HCEC 1CT (cell line): Measurements from ENCODE around the gene KLHDC9.
A peak's percentile ranks its signal among the peaks of the same experiment; 100 is the strongest.

ENCODE experiments used
- DNase-seq: peaks from one replicate; pipeline ENCODE4 v3.0.0-alpha.2; 2017

The KLHDC9 gene

GRCh38 chr1:161133220-161133740, 35.1 kb downstream of the KLHDC9 start:
- no peak for DNase-seq

- DNase-seq, result no peak
These were observed 39.7 kb downstream of the KLHDC9 start for GRCh38 chr1:161137881-161138280.

- no peak for DNase-seq
These were observed 40.3 kb downstream of the KLHDC9 start for GRCh38 chr1:161138431-161138830.

- DNase-seq, result peak; percentile 40
These were observed 41.6 kb downstream of the KLHDC9 start for GRCh38 chr1:161139766-161140165.

GRCh38 chr1:161140755-161141400, 42.7 kb downstream of the KLHDC9 start:
- no peak for DNase-seq

GRCh38 chr1:161145832-161146231, 47.7 kb downstream of the KLHDC9 start:
- no peak for DNase-seq
